Right renal pelvis (tissue), 4 donors: ENCODE data around the gene ZNF618. TPM values are rescaled to one million over a fixed set of nuclear protein-coding genes. Genes with fewer than 3 reads are reported as not detected.
"Not testable (repeated sequence)": the region's sequence is repeated elsewhere in the genome, so short reads cannot be mapped to it uniquely, and the experiment has no call there.

Source experiments
- DNase-seq, 4 donors: peaks; one replicate each; pipeline ENCODE4 v3.0.0-alpha.2; 2013; ENCODE audit warnings: low read depth in 4 of 4, low spot score in 3 of 4, missing footprints in 1 of 4
- polyA plus RNA-seq, 4 donors: library from polyadenylated mRNA; unstranded; fragments of 120-200 nt; gene quantifications; one replicate each; pipeline ENCODE4 v1.2.1, GENCODE V29; 2013; ENCODE audit not compliant: insufficient read length in 4 of 4

ZNF618 gene
- polyA plus RNA-seq, 4 donors: 40.2 to 43.4 (median 41.8) TPM

- no peak for DNase-seq
Observed at GRCh38 chr9:114033397-114034103, 157.4 kb downstream of the ZNF618 start.

- no peak for DNase-seq
Observed at GRCh38 chr9:114034196-114034595, 158.1 kb downstream of the ZNF618 start.

- no peak for DNase-seq
Observed at GRCh38 chr9:114034661-114035062, 158.6 kb downstream of the ZNF618 start.

- DNase-seq: no peak
Observed at GRCh38 chr9:114035221-114035844, 159.2 kb downstream of the ZNF618 start.

GRCh38 chr9:114035845-114036801 lies 160.0 kb downstream of the ZNF618 start:
- no peak for DNase-seq

- no peak for DNase-seq
Observed at GRCh38 chr9:114037249-114037648, 161.1 kb downstream of the ZNF618 start.

GRCh38 chr9:114037961-114038723 lies 162.0 kb downstream of the ZNF618 start:
- peak in 3 of 4 donors; percentile 36 to 67 (median 60) for DNase-seq

GRCh38 chr9:114038724-114039313 lies 162.7 kb downstream of the ZNF618 start:
- no peak for DNase-seq

- DNase-seq: no peak
Observed at GRCh38 chr9:114039484-114039883, 163.4 kb downstream of the ZNF618 start.

GRCh38 chr9:114043660-114044059 lies 167.6 kb downstream of the ZNF618 start:
- not testable (repeated sequence) for DNase-seq

- DNase-seq: no peak
Observed at GRCh38 chr9:114046237-114046755, 170.2 kb downstream of the ZNF618 start.

GRCh38 chr9:114046875-114047274 lies 170.8 kb downstream of the ZNF618 start:
- no peak for DNase-seq

GRCh38 chr9:114047717-114048116 lies 171.6 kb downstream of the ZNF618 start:
- DNase-seq: no peak

GRCh38 chr9:114048533-114049415 lies 172.7 kb downstream of the ZNF618 start:
- DNase-seq: no peak

GRCh38 chr9:114049441-114050225 lies 173.5 kb downstream of the ZNF618 start:
- DNase-seq: no peak

GRCh38 chr9:114050226-114050568 lies 174.1 kb downstream of the ZNF618 start:
- no peak for DNase-seq

- no peak for DNase-seq
Observed at GRCh38 chr9:114050646-114051045, 174.5 kb downstream of the ZNF618 start.

- no peak for DNase-seq
Observed at GRCh38 chr9:114051281-114051680, 175.2 kb downstream of the ZNF618 start.
